ENCODE data around the gene TRAM2.

Gene TRAM2

DNA sequence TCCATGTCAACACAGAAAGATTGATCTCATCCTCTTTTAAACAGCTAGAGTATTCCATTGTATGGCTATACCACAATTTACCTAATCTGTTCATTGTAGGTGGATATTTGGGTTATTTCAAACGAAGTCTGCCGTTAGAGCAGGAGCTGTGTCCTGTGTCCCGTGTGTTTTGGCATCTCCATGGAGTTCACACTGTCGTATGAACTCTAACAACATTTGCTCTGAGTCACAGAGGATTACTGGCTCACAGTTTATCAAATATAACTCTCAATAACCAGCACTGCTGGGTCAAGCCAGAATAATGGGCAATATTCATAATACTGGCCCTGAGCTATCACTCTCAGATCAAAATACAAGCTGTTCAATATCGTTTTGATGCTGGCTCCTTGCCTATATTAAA is 16.4 kb downstream of the TRAM2 start:
- no peak for TF ChIP-seq CTCF (IDR thresholded peaks at IDR 0.05; ENCODE audit: low read depth, low read length)
- Histone ChIP-seq H3K4me3 (ENCODE audit: low read length) (no peak overlapping the region), H3K4me2 (ENCODE audit: low read length) (no peak overlapping the region), H2AFZ (ENCODE audit: low read depth, low read length) (no peak overlapping the region), H3K9me3 (ENCODE audit: insufficient read depth, low read length) (no peaks in the 10 kb centered on the region), H3K9ac (ENCODE audit: low read length) (no peak overlapping the region), H3K27ac (ENCODE audit: low read length) (no peak overlapping the region), H3K27me3 (ENCODE audit: low read depth, low read length) (no peaks in the 10 kb centered on the region), H4K20me1 (ENCODE audit: insufficient read depth, low read length) (no peaks in the 10 kb centered on the region), H3K79me2 (ENCODE audit: low read length) (peaks cover 79% of the 10 kb centered on the region), H3K4me1 (ENCODE audit: low read length) (peaks cover 30% of the 10 kb centered on the region), H3K36me3 (replicated peaks; ENCODE audit: low read depth, low read length) (no peaks in the 10 kb centered on the region)

DNA sequence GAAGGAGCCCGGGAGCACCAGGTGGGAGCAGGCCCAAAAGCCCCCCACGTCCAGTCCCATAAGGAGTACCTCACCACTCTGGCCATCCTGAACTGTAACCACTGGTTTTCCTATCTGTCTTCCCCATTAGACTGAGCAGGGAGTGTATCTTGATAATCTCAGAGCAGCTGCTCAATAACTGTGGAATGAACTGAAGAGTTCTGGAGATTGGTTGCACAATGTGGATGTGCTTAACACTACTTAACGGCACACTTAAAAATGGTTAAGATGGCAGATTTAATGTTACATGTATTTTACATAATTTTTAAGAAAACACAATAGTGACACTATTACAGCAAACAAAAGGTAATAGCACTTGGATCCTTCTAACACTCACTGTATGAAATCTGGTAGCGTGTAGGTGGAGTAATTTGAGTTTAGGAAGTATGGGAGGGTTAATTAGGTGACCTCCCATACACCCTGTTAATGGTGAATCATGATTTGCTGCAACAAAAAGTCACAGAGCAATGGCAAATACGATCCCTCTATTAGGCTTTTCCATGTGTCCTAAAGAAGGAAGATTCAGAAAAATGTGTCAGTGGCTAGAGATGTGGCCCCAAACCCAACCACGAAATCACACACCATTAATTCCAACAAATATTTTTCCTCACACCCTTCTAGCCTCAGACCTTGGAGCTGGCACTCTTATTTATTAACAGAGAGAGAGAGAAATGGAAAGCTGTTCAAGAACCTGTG is 18.4 kb downstream of the TRAM2 start:
- no peak overlapping the region for H2AFZ ChIP-seq (ENCODE audit: low read depth, low read length)
- H3K4me3 ChIP-seq (ENCODE audit: low read length), result no peak overlapping the region
- peaks cover 76% of the 10 kb centered on the region for H3K79me2 ChIP-seq (ENCODE audit: low read length)
- no peak overlapping the region for H3K9ac ChIP-seq (ENCODE audit: low read length)
- H3K27ac ChIP-seq (ENCODE audit: low read length), result no peak overlapping the region
- H3K4me2 ChIP-seq (ENCODE audit: low read length), result no peak overlapping the region
- H3K4me1 ChIP-seq (ENCODE audit: low read length), result peaks cover 25% of the 10 kb centered on the region
- H3K9me3 ChIP-seq (ENCODE audit: insufficient read depth, low read length), result no peaks in the 10 kb centered on the region
- no peaks in the 10 kb centered on the region for H3K36me3 ChIP-seq (replicated peaks; ENCODE audit: low read depth, low read length)
- H4K20me1 ChIP-seq (ENCODE audit: insufficient read depth, low read length), result no peaks in the 10 kb centered on the region
- no peaks in the 10 kb centered on the region for H3K27me3 ChIP-seq (ENCODE audit: low read depth, low read length)
- no peak for TF ChIP-seq EZH2phosphoT487 (IDR thresholded peaks at IDR 0.05; ENCODE audit: low read depth)
- TF ChIP-seq CTCF (IDR thresholded peaks at IDR 0.05; ENCODE audit: low read depth, low read length), result no peak

DNA sequence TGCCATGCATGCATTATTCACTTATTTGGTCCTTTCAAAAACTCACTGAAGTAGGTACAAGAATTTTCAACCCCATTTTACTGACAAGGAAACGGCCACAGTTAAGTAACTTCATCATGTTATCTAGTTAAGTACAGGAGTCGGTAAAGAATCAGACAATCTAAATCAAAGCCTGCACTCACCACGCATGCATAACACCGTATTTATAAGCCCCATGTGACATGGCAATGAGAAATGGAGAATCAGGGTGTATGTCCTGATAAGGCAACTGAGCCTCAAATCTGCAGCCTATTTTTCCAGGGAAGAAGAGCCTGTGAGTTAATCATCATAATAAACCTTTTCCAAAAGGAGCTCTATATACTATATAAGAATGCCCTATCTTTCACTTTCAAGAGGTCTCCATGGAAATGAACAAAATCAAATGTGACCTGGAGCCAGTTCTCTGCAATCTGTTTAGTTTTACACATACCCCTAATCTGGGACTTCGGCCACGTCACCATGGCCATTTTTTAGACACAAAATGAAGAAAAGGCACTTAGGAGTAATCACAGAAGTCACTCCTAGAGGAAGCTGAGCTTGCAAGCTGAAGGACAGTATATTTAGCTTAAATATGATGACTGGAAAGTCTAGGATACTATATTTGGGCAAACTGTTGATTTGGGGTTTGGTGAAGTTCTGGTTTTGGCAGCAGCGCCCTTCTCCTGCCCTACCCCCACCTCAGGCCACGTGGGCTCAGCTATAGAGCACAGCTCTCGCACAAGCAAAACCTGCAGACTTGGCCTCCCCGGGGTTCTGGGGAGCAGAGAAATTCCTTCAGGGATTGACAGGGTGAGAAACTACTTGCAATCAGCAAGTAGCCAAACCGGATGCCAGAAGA is 19.2 kb downstream of the TRAM2 start:
- no peaks in the 10 kb centered on the region for H3K9me3 ChIP-seq (ENCODE audit: insufficient read depth, low read length)
- H3K36me3 ChIP-seq (replicated peaks; ENCODE audit: low read depth, low read length), result no peaks in the 10 kb centered on the region
- no peak overlapping the region for H3K4me2 ChIP-seq (ENCODE audit: low read length)
- H3K79me2 ChIP-seq (ENCODE audit: low read length), result peaks cover 76% of the 10 kb centered on the region
- peaks cover 25% of the 10 kb centered on the region for H3K4me1 ChIP-seq (ENCODE audit: low read length)
- H3K9ac ChIP-seq (ENCODE audit: low read length), result no peak overlapping the region
- no peak overlapping the region for H3K27ac ChIP-seq (ENCODE audit: low read length)
- TF ChIP-seq EZH2phosphoT487 (IDR thresholded peaks at IDR 0.05; ENCODE audit: low read depth), result no peak
- TF ChIP-seq CTCF (IDR thresholded peaks at IDR 0.05; ENCODE audit: low read depth, low read length), result no peak
- H4K20me1 ChIP-seq (ENCODE audit: insufficient read depth, low read length), result no peaks in the 10 kb centered on the region
- H3K27me3 ChIP-seq (ENCODE audit: low read depth, low read length), result no peaks in the 10 kb centered on the region
- H3K4me3 ChIP-seq (ENCODE audit: low read length), result no peak overlapping the region
- H2AFZ ChIP-seq (ENCODE audit: low read depth, low read length), result no peak overlapping the region

GRCh38 chr6:52555518-52556233 is 21.2 kb downstream of the TRAM2 start:
- Histone ChIP-seq H4K20me1 (ENCODE audit: insufficient read depth, low read length) (no peaks in the 10 kb centered on the region), H3K27ac (ENCODE audit: low read length) (no peak overlapping the region), H3K27me3 (ENCODE audit: low read depth, low read length) (no peaks in the 10 kb centered on the region), H3K9ac (ENCODE audit: low read length) (no peak overlapping the region), H2AFZ (ENCODE audit: low read depth, low read length) (no peak overlapping the region), H3K36me3 (replicated peaks; ENCODE audit: low read depth, low read length) (no peaks in the 10 kb centered on the region), H3K4me1 (ENCODE audit: low read length) (peaks cover 43% of the 10 kb centered on the region), H3K4me3 (ENCODE audit: low read length) (no peak overlapping the region), H3K79me2 (ENCODE audit: low read length) (peaks cover 72% of the 10 kb centered on the region), H3K4me2 (ENCODE audit: low read length) (no peak overlapping the region), H3K9me3 (ENCODE audit: insufficient read depth, low read length) (no peaks in the 10 kb centered on the region)
- TF ChIP-seq CTCF (IDR thresholded peaks at IDR 0.05; ENCODE audit: low read depth, low read length) (no peak), EZH2phosphoT487 (IDR thresholded peaks at IDR 0.05; ENCODE audit: low read depth) (no peak)

Data from OCI-LY3 (cell line).